Spinal cord (tissue), 10 donors: ENCODE data around the gene TNFRSF8. TPM values are rescaled to one million over a fixed set of nuclear protein-coding genes. Genes with fewer than 3 reads are reported as not detected.

Experiments used
- DNase-seq, 6 donors: peaks; one replicate each; pipeline versions ENCODE4 v3.0.0 to v3.0.0-alpha.2; 2013 to 2015; ENCODE audit warnings: low spot score in 6 of 6, low read depth in 4 of 6
- H3K27ac ChIP-seq: one replicate; pipeline ENCODE4 v1.5.1; 2013; ENCODE audit warnings: low read depth, low read length, control low read depth
- H3K27me3 ChIP-seq: one replicate; pipeline ENCODE4 v1.6.1; 2013; ENCODE audit warnings: low read length; ENCODE audit not compliant: control insufficient read depth, insufficient read depth
- H3K36me3 ChIP-seq: one replicate; pipeline ENCODE4 v1.6.1; 2013; ENCODE audit warnings: low read length; ENCODE audit not compliant: control insufficient read depth, insufficient read depth
- H3K4me1 ChIP-seq: one replicate; pipeline ENCODE4 v1.6.1; 2013; ENCODE audit warnings: low read length; ENCODE audit not compliant: control insufficient read depth, insufficient read depth
- H3K4me3 ChIP-seq: one replicate; pipeline ENCODE4 v1.5.1; 2013; ENCODE audit warnings: low read depth, low read length, control low read depth
- H3K9me3 ChIP-seq: one replicate; pipeline ENCODE4 v1.6.1; 2013; ENCODE audit warnings: low read length; ENCODE audit not compliant: control insufficient read depth, insufficient read depth
- WGBS: methylation state at CpG from one replicate; pipeline ENCODE4 v1.1.5; 2013; ENCODE audit warnings: missing lambda C conversion rate; ENCODE audit not compliant: insufficient coverage; 5-methylcytosine and 5-hydroxymethylcytosine counted together
- polyA plus RNA-seq, 2 donors: library from polyadenylated mRNA; unstranded; fragments of 120-200 nt; gene quantifications; one replicate each; pipeline ENCODE4 v1.2.1, GENCODE V29; 2013; ENCODE audit not compliant: insufficient read length in 2 of 2
- total RNA-seq, 2 donors: library from RNA; depleted of rRNA in 1 of 2; stranded (reverse); fragments of 120-200 nt in 1 of 2; fragments of >200 nt in 1 of 2; gene quantifications; one replicate each; pipeline versions ENCODE4 v1.2.3 to v1.2.4, GENCODE V29; 2013 to 2014
- donor health status: healthy.

TNFRSF8 gene
- total and polyA plus RNA-seq, 4 donors: 0.11 to 0.20 (median 0.12) TPM; not detected in 1

- Histone ChIP-seq H3K9me3 (no peaks in the 10 kb centered on the region), H3K36me3 (no peaks in the 10 kb centered on the region), H3K27ac (peak overlapping the region; percentile 78), H3K27me3 (no peaks in the 10 kb centered on the region), H3K4me3 (no peak overlapping the region), H3K4me1 (peaks cover 57% of the 10 kb centered on the region)
- WGBS: 85% methylated on average over 4 of the region's 7 CpGs
- no peak for DNase-seq
Measured at GRCh38 chr1:12183095-12183794, 120.1 kb downstream of the TNFRSF8 start.

- H3K36me3 ChIP-seq: no peaks in the 10 kb centered on the region
- no peaks in the 10 kb centered on the region for H3K9me3 ChIP-seq
- H3K27ac ChIP-seq: peak overlapping the region; percentile 78
- peaks cover 50% of the 10 kb centered on the region for H3K4me1 ChIP-seq
- peak in 2 of 6 donors; percentile 49 to 76 for DNase-seq
- 8% methylated on average over 9 of the region's 10 CpGs for WGBS
- no peak overlapping the region for H3K4me3 ChIP-seq
- H3K27me3 ChIP-seq: no peaks in the 10 kb centered on the region
Measured at GRCh38 chr1:12184008-12184681, 121.0 kb downstream of the TNFRSF8 start.

- H3K36me3 ChIP-seq: no peaks in the 10 kb centered on the region
- DNase-seq: no peak
- H3K27me3 ChIP-seq: no peaks in the 10 kb centered on the region
- H3K4me1 ChIP-seq: peaks cover 47% of the 10 kb centered on the region
- H3K4me3 ChIP-seq: no peak overlapping the region
- H3K27ac ChIP-seq: peak overlapping the region; percentile 78
- no peaks in the 10 kb centered on the region for H3K9me3 ChIP-seq
- 79% methylated on average over 14 of the region's 19 CpGs for WGBS
Measured at GRCh38 chr1:12185036-12185917, 122.2 kb downstream of the TNFRSF8 start.

- Histone ChIP-seq H3K9me3 (no peaks in the 10 kb centered on the region), H3K27me3 (no peaks in the 10 kb centered on the region), H3K4me3 (no peak overlapping the region), H3K36me3 (peaks cover under 1% of the 10 kb centered on the region), H3K4me1 (peaks cover 40% of the 10 kb centered on the region), H3K27ac (no peak overlapping the region)
- DNase-seq: no peak
- 80% methylated on average over 11 of the region's 13 CpGs for WGBS
Measured at GRCh38 chr1:12185918-12186678, 123.0 kb downstream of the TNFRSF8 start.

- H3K9me3 ChIP-seq: no peaks in the 10 kb centered on the region
- DNase-seq: no peak
- H3K4me1 ChIP-seq: peaks cover 36% of the 10 kb centered on the region
- peaks cover 6% of the 10 kb centered on the region for H3K36me3 ChIP-seq
- no peak overlapping the region for H3K27ac ChIP-seq
- no peak overlapping the region for H3K4me3 ChIP-seq
- 87% methylated on average over 4 of the region's 4 CpGs for WGBS
- no peaks in the 10 kb centered on the region for H3K27me3 ChIP-seq
Measured at GRCh38 chr1:12186679-12186985, 123.5 kb downstream of the TNFRSF8 start.

GRCh38 chr1:12188115-12188514, 125.0 kb downstream of the TNFRSF8 start:
- Histone ChIP-seq H3K9me3 (no peaks in the 10 kb centered on the region), H3K4me1 (peaks cover 33% of the 10 kb centered on the region), H3K27me3 (no peaks in the 10 kb centered on the region), H3K27ac (no peak overlapping the region), H3K4me3 (no peak overlapping the region), H3K36me3 (peaks cover 8% of the 10 kb centered on the region)
- WGBS: 25% methylated on average over 3 of the region's 3 CpGs
- DNase-seq: no peak

- DNase-seq: no peak
- Histone ChIP-seq H3K27me3 (no peaks in the 10 kb centered on the region), H3K4me1 (peaks cover 31% of the 10 kb centered on the region), H3K36me3 (peaks cover 8% of the 10 kb centered on the region), H3K9me3 (no peaks in the 10 kb centered on the region), H3K27ac (no peak overlapping the region), H3K4me3 (no peak overlapping the region)
- 80% methylated on average over 13 of the region's 13 CpGs for WGBS
Measured at GRCh38 chr1:12188657-12189327, 125.7 kb downstream of the TNFRSF8 start.

- 83% methylated on average over 5 of the region's 5 CpGs for WGBS
- H3K4me1 ChIP-seq: peaks cover 26% of the 10 kb centered on the region
Measured at GRCh38 chr1:12189328-12189682, 126.2 kb downstream of the TNFRSF8 start.

More at GRCh38 chr1:12189328-12189682, 126.2 kb downstream of the TNFRSF8 start:
- Histone ChIP-seq H3K4me3 (no peak overlapping the region), H3K9me3 (no peaks in the 10 kb centered on the region), H3K27ac (no peak overlapping the region), H3K36me3 (peaks cover 8% of the 10 kb centered on the region), H3K27me3 (no peaks in the 10 kb centered on the region)
- no peak for DNase-seq
